Measurements from ENCODE around the gene ARID3A.

DNA sequence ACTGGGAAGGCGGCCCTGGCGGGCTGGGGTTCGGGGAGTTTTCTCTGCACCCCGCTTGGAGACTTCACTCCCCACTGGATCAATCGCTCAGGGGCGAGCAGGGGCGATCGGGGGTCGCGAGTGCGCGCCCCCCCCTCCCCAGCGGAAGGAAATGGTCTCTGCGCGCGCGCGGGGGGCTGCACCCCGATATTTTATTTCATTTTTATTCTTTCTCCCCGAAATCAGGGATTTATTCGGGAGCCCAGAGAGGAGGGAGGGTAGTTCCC, 421 bp downstream of the ARID3A start:
- TF ChIP-seq EZH2phosphoT487 (IDR thresholded peaks at IDR 0.05; ENCODE audit: insufficient read depth, low read depth) = no peak
- no peak for TF ChIP-seq EZH2 (IDR thresholded peaks at IDR 0.05; ENCODE audit: insufficient read depth, poor library complexity, severe bottlenecking)
